CD4-positive, alpha-beta T cell treated with Interleukin-2 at 100 ng/mL for 4 hours (primary cell): ENCODE data around the gene MLLT1.

Source experiments
- DNase-seq: peaks from one replicate; pipeline ENCODE4 v3.0.0-alpha.2; 2020; ENCODE audit warnings: low spot score

MLLT1 gene

GRCh38 chr19:6258812-6259311 lies 20.9 kb downstream of the MLLT1 start:
- DNase-seq, result no peak

- DNase-seq, result no peak
These were observed 25.6 kb downstream of the MLLT1 start for GRCh38 chr19:6253954-6254733.

- DNase-seq, result no peak
These were observed 27.7 kb downstream of the MLLT1 start for GRCh38 chr19:6252066-6252465.

GRCh38 chr19:6250909-6251308 lies 28.9 kb downstream of the MLLT1 start:
- no peak for DNase-seq

GRCh38 chr19:6250024-6250615 lies 29.7 kb downstream of the MLLT1 start:
- no peak for DNase-seq

GRCh38 chr19:6249296-6249695 lies 30.5 kb downstream of the MLLT1 start:
- DNase-seq, result no peak

GRCh38 chr19:6248844-6249243 lies 30.9 kb downstream of the MLLT1 start:
- no peak for DNase-seq

GRCh38 chr19:6248341-6248740 lies 31.4 kb downstream of the MLLT1 start:
- DNase-seq, result no peak

- DNase-seq, result no peak
These were observed 32.8 kb downstream of the MLLT1 start for GRCh38 chr19:6247007-6247288.

GRCh38 chr19:6246174-6247006 lies 33.4 kb downstream of the MLLT1 start:
- DNase-seq, result no peak

- no peak for DNase-seq
These were observed 37.1 kb downstream of the MLLT1 start for GRCh38 chr19:6242677-6243076.

- no peak for DNase-seq
These were observed 37.9 kb downstream of the MLLT1 start for GRCh38 chr19:6241680-6242377.

- no peak for DNase-seq
These were observed 38.7 kb downstream of the MLLT1 start for GRCh38 chr19:6241056-6241455.

GRCh38 chr19:6239871-6240676 lies 39.7 kb downstream of the MLLT1 start:
- DNase-seq, result no peak

- peak; percentile 6 for DNase-seq
These were observed 40.4 kb downstream of the MLLT1 start for GRCh38 chr19:6239401-6239844.

GRCh38 chr19:6238643-6239281 lies 41.0 kb downstream of the MLLT1 start:
- no peak for DNase-seq

- DNase-seq, result peak; percentile 8
These were observed 41.5 kb downstream of the MLLT1 start for GRCh38 chr19:6238256-6238642.

- DNase-seq, result no peak
These were observed 43.2 kb downstream of the MLLT1 start for GRCh38 chr19:6236310-6237291.
